ENCODE results near the gene STX1B. TPM values are rescaled to one million over a fixed set of nuclear protein-coding genes. Genes with fewer than 3 reads are reported as not detected.

STX1B gene
- total and polyA plus RNA-seq, 2 of the 8 experiments (the other 6 are each of a cell fraction or from before 2014, with no cell fraction given) = 8.9 to 20.2 TPM

DNA sequence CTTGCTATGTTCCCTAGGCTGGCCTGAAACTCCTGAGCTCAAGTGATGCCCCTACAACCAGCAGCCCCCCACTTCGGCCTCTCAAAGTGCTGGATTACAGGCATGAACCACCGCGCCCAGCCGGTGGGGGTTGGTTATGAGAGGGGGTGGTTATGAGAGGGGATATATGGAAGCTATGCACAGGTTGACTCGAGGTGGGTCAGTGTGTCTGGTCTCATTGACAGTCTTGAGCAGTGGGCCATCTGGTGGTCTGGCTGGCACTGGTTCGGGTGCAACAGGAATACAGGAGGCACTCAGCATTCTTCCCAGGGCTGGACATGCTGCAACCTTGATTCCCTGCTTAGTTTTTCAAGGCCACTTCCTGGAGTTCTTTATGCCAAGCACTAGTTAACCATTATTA lies 5.6 kb upstream of the STX1B start:
- no peak for FAIRE-seq

More for the DNA sequence above, 5.6 kb upstream of the STX1B start:
- H2AK5ac ChIP-seq (ENCODE audit: low read depth, low read length) = no peak overlapping the region
- ChIA-PET CTCF (ENCODE audit: partially characterized antibody) (interaction anchor here (0.6 to 3.2 kb wide), 7 partner anchors 15 to 37 kb away, joined by 3 to 16 read pairs (median 4); partner anchors contain the start of gene HSD3B7), POLR2A (ENCODE audit: partially characterized antibody) (interaction anchor here (1.5 kb wide), 1 partner anchor 32 kb away, joined by 5 read pairs; the partner anchor contains the start of gene HSD3B7)
- H2BK15ac ChIP-seq (ENCODE audit: low read length) = no peak overlapping the region
- H2AFZ ChIP-seq (ENCODE audit: low read length) = no peak overlapping the region
- no peak overlapping the region for H3K56ac ChIP-seq (replicated peaks; ENCODE audit: insufficient read length, low read depth, low read length)
- DNase-seq (ENCODE audit: low read depth in 1 of 2, low spot score in 2 of 2) = no peak
- H4K5ac ChIP-seq (ENCODE audit: insufficient read length, low read depth, low read length) = no peak overlapping the region
- no peak overlapping the region for H4K91ac ChIP-seq (replicated peaks; ENCODE audit: insufficient read length, low read length)
- H3K4me1 ChIP-seq (replicated peaks in 1 of 4; ENCODE audit: control insufficient read depth in 3 of 4, insufficient read depth in 4 of 4, low read length in 3 of 4) = no peaks in the 10 kb centered on the region; a peak in 1 of 7 replicates
- no peak overlapping the region for H3K27ac ChIP-seq (ENCODE audit: low read depth, low read length)
- H2BK5ac ChIP-seq (ENCODE audit: low read depth, low read length) = no peak overlapping the region
- no peaks in the 10 kb centered on the region for H3K9me3 ChIP-seq (ENCODE audit: insufficient read depth in 2 of 2, low read depth in 1 of 2, low read length in 1 of 2)
- H4K20me1 ChIP-seq (replicated peaks in 1 of 2; ENCODE audit: control insufficient read depth in 1 of 2, insufficient read depth in 2 of 2, low read length in 2 of 2) = no peaks in the 10 kb centered on the region
- H2BK12ac ChIP-seq (ENCODE audit: low read depth, low read length) = no peak overlapping the region
- no peak overlapping the region for H3K9ac ChIP-seq (replicated peaks in 1 of 4; ENCODE audit: extremely low read depth in 1 of 4, low read depth in 3 of 4, low read length in 3 of 4)
- no peak overlapping the region for H3K4ac ChIP-seq (replicated peaks; ENCODE audit: insufficient read length, low read depth, low read length)
- no peak overlapping the region for H2BK20ac ChIP-seq (ENCODE audit: low read length)
- peak; percentile 25 to 43; a peak in 3 of 4 replicates for TF ChIP-seq RAD21 (IDR thresholded peaks at IDR 0.05 in 1 of 2, conservative IDR thresholded peaks at IDR 0.05 in 1 of 2; ENCODE audit: low read depth in 2 of 2, low read length in 2 of 2)
- TF ChIP-seq, protein P1, sequence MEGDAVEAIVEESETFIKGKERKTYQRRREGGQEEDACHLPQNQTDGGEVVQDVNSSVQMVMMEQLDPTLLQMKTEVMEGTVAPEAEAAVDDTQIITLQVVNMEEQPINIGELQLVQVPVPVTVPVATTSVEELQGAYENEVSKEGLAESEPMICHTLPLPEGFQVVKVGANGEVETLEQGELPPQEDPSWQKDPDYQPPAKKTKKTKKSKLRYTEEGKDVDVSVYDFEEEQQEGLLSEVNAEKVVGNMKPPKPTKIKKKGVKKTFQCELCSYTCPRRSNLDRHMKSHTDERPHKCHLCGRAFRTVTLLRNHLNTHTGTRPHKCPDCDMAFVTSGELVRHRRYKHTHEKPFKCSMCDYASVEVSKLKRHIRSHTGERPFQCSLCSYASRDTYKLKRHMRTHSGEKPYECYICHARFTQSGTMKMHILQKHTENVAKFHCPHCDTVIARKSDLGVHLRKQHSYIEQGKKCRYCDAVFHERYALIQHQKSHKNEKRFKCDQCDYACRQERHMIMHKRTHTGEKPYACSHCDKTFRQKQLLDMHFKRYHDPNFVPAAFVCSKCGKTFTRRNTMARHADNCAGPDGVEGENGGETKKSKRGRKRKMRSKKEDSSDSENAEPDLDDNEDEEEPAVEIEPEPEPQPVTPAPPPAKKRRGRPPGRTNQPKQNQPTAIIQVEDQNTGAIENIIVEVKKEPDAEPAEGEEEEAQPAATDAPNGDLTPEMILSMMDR (IDR thresholded peaks at IDR 0.05; ENCODE audit: control extremely low read depth in 1 of 3, insufficient read depth in 1 of 3, low read depth in 1 of 3, low read length in 3 of 3) = peak; percentile 17 to 49 (median 32); a peak in 3 of 4 replicates
- TF ChIP-seq BACH1 (IDR thresholded peaks at IDR 0.05; ENCODE audit: low read length) = no peak
- H3K79me1 ChIP-seq (ENCODE audit: low read depth, low read length) = no peaks in the 10 kb centered on the region
- no peak overlapping the region for H3K14ac ChIP-seq (ENCODE audit: insufficient read length)
- no peak overlapping the region for H3K4me3 ChIP-seq (ENCODE audit: extremely low read depth in 1 of 4, insufficient read depth in 2 of 4, low read depth in 3 of 4, low read length in 4 of 4)
- no peak overlapping the region for H3K23ac ChIP-seq (ENCODE audit: insufficient read length)
- H4K8ac ChIP-seq (ENCODE audit: extremely low read depth, insufficient read depth, low read length) = no peak overlapping the region
- no peaks in the 10 kb centered on the region; a peak in 2 of 7 replicates for H3K27me3 ChIP-seq (replicated peaks in 1 of 4; ENCODE audit: control insufficient read depth in 3 of 4, extremely low read depth in 1 of 4, insufficient read depth in 3 of 4, low read length in 3 of 4)
- H3K79me2 ChIP-seq (ENCODE audit: control insufficient read depth in 1 of 2, insufficient read depth in 2 of 2, low read length in 2 of 2) = no peaks in the 10 kb centered on the region
- H3K36me3 ChIP-seq (ENCODE audit: control insufficient read depth in 2 of 4, insufficient read depth in 4 of 4, low read length in 3 of 4) = no peaks in the 10 kb centered on the region
- no peak overlapping the region for H3K4me2 ChIP-seq (ENCODE audit: insufficient read depth in 1 of 2, low read depth in 2 of 2, low read length in 2 of 2)
- no peak overlapping the region for H3K18ac ChIP-seq (ENCODE audit: extremely low read depth, low read length)
- 84% methylated on average over 6 of the region's 6 CpGs; no CpG with 5 or more reads in 1 of the 2 experiments for WGBS, 2 experiments (ENCODE audit: extremely low coverage in 1 of 2, insufficient coverage in 1 of 2, insufficient read length in 1 of 2, insufficient replicate concordance in 2 of 2, low coverage in 1 of 2, low lambda C conversion rate in 2 of 2, missing lambda C conversion rate in 1 of 2)
- no peak overlapping the region for H2BK120ac ChIP-seq (replicated peaks; ENCODE audit: low read depth, low read length)
- no peaks in the 10 kb centered on the region for H3K23me2 ChIP-seq (ENCODE audit: low read depth, low read length)
